Measurements from ENCODE around the gene PTBP2.

PTBP2 gene

GRCh38 chr1:96861836-96862235 lies 140.3 kb downstream of the PTBP2 start:
- Histone ChIP-seq H3K27ac (ENCODE audit: low read depth, low read length) (no peak overlapping the region), H3K9me3 (ENCODE audit: insufficient read depth, low read length) (no peaks in the 10 kb centered on the region), H2AFZ (ENCODE audit: low read depth, low read length, severe bottlenecking) (no peak overlapping the region), H3K9me2 (replicated peaks; ENCODE audit: insufficient read depth, low read length) (no peaks in the 10 kb centered on the region), H3K4me3 (ENCODE audit: insufficient read depth, low read length, poor library complexity, severe bottlenecking) (no peak overlapping the region), H3K79me2 (ENCODE audit: insufficient read depth, low read length) (no peaks in the 10 kb centered on the region), H3K36me3 (ENCODE audit: low read length) (no peaks in the 10 kb centered on the region), H3K27me3 (ENCODE audit: low read length) (no peaks in the 10 kb centered on the region), H3K4me2 (ENCODE audit: low read depth, low read length, poor library complexity, severe bottlenecking) (no peak overlapping the region), H3K9ac (ENCODE audit: low read length) (no peak overlapping the region), H4K20me1 (ENCODE audit: low read depth, low read length) (no peaks in the 10 kb centered on the region), H3F3A (ENCODE audit: insufficient read depth) (no peaks in the 10 kb centered on the region)
- TF ChIP-seq CTCF (IDR thresholded peaks at IDR 0.05; ENCODE audit: insufficient read depth, low read length, poor library complexity, severe bottlenecking) (no peak), EZH2phosphoT487 (conservative IDR thresholded peaks at IDR 0.05; ENCODE audit: low read length) (no peak)

- Histone ChIP-seq H3F3A (ENCODE audit: insufficient read depth) (no peaks in the 10 kb centered on the region), H3K9ac (ENCODE audit: low read length) (no peak overlapping the region), H3K27ac (ENCODE audit: low read depth, low read length) (no peak overlapping the region), H3K4me3 (ENCODE audit: insufficient read depth, low read length, poor library complexity, severe bottlenecking) (no peak overlapping the region), H2AFZ (ENCODE audit: low read depth, low read length, severe bottlenecking) (no peak overlapping the region), H4K20me1 (ENCODE audit: low read depth, low read length) (no peaks in the 10 kb centered on the region), H3K36me3 (ENCODE audit: low read length) (no peaks in the 10 kb centered on the region), H3K9me2 (replicated peaks; ENCODE audit: insufficient read depth, low read length) (no peaks in the 10 kb centered on the region), H3K4me2 (ENCODE audit: low read depth, low read length, poor library complexity, severe bottlenecking) (no peak overlapping the region), H3K79me2 (ENCODE audit: insufficient read depth, low read length) (no peaks in the 10 kb centered on the region), H3K9me3 (ENCODE audit: insufficient read depth, low read length) (no peaks in the 10 kb centered on the region), H3K27me3 (ENCODE audit: low read length) (no peaks in the 10 kb centered on the region)
- no peak for TF ChIP-seq EZH2phosphoT487 (conservative IDR thresholded peaks at IDR 0.05; ENCODE audit: low read length)
- no peak for TF ChIP-seq CTCF (IDR thresholded peaks at IDR 0.05; ENCODE audit: insufficient read depth, low read length, poor library complexity, severe bottlenecking)
These were observed 141.9 kb downstream of the PTBP2 start for GRCh38 chr1:96863449-96863848.
